Measurements from ENCODE around the gene LAMA5.

DNA sequence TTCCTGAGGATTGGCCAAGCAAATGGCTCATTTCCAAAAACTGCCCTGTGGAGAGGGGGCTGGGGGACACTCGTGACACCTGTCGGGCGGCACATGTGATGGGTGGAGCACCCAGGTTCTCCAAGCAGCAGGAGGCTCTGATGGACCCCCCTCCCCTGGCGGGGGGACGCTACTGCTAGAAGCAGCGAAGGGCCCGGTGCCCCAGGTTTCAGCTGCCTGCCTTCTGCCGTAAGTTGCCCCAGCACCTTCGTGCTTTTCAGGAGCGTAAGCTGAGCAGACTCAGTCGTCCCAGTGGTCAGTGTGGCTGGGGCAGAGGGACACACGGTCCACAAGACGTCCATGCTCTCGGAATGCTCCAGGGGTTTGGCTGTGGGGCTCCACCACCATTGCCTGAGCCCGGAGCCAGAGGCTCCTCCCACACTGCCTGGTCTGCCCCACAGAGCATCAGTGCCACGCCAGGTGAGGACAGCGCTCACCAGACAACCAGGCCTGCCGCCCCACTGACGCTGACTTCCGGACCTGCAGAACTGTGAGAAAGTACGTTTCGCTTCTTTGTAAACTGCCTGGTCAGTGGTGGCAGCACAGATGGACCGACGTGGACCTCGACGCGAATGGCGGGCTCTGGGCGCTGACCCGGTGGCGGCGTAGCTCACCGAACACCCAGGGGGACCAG is 68.4 kb downstream of the LAMA5 start:
- TF ChIP-seq TAF1 (IDR thresholded peaks at IDR 0.05; ENCODE audit: borderline replicate concordance, low read depth, low read length): no peak
- no peak for TF ChIP-seq GABPA (IDR thresholded peaks at IDR 0.05; ENCODE audit: low read depth)
- TF ChIP-seq, protein P1, sequence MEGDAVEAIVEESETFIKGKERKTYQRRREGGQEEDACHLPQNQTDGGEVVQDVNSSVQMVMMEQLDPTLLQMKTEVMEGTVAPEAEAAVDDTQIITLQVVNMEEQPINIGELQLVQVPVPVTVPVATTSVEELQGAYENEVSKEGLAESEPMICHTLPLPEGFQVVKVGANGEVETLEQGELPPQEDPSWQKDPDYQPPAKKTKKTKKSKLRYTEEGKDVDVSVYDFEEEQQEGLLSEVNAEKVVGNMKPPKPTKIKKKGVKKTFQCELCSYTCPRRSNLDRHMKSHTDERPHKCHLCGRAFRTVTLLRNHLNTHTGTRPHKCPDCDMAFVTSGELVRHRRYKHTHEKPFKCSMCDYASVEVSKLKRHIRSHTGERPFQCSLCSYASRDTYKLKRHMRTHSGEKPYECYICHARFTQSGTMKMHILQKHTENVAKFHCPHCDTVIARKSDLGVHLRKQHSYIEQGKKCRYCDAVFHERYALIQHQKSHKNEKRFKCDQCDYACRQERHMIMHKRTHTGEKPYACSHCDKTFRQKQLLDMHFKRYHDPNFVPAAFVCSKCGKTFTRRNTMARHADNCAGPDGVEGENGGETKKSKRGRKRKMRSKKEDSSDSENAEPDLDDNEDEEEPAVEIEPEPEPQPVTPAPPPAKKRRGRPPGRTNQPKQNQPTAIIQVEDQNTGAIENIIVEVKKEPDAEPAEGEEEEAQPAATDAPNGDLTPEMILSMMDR (IDR thresholded peaks at IDR 0.05): no peak
- TF ChIP-seq RAD21 (IDR thresholded peaks at IDR 0.05; ENCODE audit: low read length): no peak
